ENCODE measurements around the gene RPS2.
A peak's percentile ranks its signal among the peaks of the same experiment; 100 is the strongest.
"Not testable (repeated sequence)": the region's sequence is repeated elsewhere in the genome, so short reads cannot be mapped to it uniquely, and the experiment has no call there.

The RPS2 gene

DNA sequence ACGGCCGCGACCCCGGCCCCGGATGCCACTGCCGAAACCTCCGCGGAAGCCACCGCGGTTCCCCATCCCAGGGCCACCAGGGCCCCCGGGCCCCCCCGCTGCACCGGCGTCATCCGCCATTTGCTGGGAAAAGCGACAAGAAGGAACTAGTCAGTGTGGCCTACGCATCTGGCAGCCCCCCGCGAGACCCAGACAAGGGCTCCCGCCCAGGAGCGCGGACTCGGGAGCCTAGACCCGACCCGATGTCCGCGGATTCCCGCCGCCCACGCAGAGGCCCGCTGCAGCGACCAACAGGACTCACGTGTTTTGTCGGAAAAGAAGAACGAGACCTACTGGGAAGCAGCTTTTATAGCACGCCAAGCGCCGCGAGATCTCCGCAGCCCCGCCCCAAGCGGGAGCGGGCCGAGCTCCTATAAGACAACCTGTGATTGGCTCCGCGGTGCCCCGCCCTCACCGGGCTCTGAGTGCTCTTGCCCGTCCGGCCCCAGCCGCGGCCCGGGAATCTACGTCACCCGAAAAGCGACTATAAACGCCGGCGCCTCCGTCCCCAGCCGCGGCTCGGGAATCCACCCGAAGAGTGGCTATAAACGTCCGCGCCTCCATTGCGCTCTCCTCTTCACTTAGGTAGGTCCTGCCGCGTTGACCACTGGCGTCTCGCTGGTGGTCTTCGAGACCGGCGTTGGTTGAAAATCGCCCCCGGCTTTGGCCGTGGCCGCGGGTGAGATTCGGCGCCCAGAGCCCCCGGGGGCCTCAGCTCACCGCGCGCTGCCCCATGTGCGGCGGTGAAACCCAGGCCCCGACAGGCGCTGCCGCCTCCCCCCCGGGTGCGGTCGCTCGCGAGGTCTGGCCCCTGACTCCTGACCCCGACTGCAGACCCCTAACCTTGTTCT is at the start of gene RPS2:
RPS2 (minus strand) TSS at position 321 of the 890 bp plus-strand sequence; CDS start at position 120, 201 bp downstream.
- TF ChIP-seq, protein P1, sequence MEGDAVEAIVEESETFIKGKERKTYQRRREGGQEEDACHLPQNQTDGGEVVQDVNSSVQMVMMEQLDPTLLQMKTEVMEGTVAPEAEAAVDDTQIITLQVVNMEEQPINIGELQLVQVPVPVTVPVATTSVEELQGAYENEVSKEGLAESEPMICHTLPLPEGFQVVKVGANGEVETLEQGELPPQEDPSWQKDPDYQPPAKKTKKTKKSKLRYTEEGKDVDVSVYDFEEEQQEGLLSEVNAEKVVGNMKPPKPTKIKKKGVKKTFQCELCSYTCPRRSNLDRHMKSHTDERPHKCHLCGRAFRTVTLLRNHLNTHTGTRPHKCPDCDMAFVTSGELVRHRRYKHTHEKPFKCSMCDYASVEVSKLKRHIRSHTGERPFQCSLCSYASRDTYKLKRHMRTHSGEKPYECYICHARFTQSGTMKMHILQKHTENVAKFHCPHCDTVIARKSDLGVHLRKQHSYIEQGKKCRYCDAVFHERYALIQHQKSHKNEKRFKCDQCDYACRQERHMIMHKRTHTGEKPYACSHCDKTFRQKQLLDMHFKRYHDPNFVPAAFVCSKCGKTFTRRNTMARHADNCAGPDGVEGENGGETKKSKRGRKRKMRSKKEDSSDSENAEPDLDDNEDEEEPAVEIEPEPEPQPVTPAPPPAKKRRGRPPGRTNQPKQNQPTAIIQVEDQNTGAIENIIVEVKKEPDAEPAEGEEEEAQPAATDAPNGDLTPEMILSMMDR (IDR thresholded peaks at IDR 0.05; ENCODE audit: low read depth, low read length), result no peak
- H3K4me3 ChIP-seq (replicated peaks in 1 of 2; ENCODE audit: low read depth in 2 of 2, low read length in 2 of 2), result peak within 1 kb of the TSS; percentile 88 to 92
- DNase-seq (ENCODE audit: low read depth in 2 of 2), result peak; percentile 99

DNA sequence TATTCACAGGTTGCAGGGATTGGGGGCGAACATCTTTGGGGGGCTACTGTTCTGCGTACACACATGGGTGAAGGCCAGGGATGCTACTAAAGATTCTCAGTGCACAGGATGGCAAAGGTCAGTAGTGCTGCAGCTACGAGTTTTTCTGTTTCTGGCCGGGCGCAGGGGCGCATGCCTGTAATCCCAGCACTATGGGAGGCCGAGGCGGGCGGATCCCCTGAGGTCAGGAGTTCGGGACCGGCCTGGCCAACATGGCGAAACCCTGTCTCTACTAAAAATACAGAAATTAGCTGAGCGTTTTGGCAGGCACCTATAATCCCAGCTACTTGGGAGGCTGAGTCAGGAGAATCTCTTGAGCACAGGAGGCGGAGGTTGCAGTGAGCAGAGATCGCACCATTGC is 48.9 kb upstream of the RPS2 start:
- TF ChIP-seq, protein P1 (IDR thresholded peaks at IDR 0.05; ENCODE audit: low read depth, low read length), result no peak
- H3K4me3 ChIP-seq (replicated peaks in 1 of 2; ENCODE audit: low read depth in 2 of 2, low read length in 2 of 2), result no peak overlapping the region
- no peak for DNase-seq (ENCODE audit: low read depth in 2 of 2)

DNA sequence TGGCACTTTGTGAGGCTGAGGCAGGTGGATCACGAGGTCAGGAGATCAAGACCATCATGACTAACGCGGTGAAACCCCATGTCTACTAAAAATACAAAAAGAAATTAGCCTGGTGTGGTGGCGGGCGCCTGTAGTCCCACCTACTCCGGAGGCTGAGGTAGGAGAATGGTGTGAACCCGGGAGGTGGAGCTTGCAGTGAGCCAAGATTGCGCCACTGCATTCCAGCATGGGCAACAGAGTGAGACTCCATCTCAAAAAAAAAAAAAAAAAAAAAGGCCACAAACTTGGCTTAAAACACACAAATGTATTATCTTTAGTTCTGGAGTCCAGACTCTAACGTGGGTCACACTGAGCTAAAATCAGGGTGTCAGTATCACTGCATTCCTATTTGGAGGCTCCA is 47.1 kb upstream of the RPS2 start:
- DNase-seq (ENCODE audit: low read depth in 2 of 2); H3K4me3 ChIP-seq (replicated peaks in 1 of 2; ENCODE audit: low read depth in 2 of 2, low read length in 2 of 2): not testable (repeated sequence)

DNA sequence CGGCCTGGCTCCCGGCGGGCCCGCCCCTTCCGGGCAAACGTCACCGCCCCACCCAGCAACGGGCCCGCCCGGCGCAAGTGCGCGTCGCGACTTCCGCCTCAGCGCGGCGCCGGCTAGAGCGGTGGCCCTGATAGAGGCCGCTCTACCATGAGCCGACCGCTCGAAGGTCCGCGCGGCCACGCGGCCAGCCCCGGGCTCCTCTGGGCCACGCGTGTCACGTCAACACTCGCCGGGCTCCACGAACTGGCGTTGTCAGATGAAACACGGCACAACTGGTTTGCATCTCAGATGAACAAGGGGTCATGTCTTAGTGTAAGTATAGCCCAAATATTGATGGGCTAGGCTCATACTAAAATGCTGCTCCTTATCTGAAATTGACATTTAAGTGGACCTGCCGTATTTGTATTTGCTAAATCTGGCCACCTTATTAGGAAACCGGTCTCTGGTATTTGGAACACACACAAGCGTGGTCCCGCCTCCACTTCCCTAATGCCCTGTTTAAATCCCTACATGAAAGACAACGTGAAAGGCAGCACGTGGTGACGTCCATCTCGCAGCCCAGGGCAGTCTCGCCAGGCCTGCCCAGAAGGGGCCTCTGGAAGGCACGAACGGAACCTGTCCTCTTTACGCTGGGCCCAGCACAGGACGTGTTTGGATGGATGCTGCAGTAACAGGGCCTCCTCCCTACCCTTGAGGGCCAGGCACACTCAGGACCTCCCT is 45.3 kb upstream of the RPS2 start, which contains the start of gene ZNF598:
ZNF598 (minus strand) TSS at position 31 of the 720 bp plus-strand sequence.
- TF ChIP-seq, protein P1 (IDR thresholded peaks at IDR 0.05; ENCODE audit: low read depth, low read length), result no peak
- DNase-seq (ENCODE audit: low read depth in 2 of 2), result peak; percentile 83 to 90

DNA sequence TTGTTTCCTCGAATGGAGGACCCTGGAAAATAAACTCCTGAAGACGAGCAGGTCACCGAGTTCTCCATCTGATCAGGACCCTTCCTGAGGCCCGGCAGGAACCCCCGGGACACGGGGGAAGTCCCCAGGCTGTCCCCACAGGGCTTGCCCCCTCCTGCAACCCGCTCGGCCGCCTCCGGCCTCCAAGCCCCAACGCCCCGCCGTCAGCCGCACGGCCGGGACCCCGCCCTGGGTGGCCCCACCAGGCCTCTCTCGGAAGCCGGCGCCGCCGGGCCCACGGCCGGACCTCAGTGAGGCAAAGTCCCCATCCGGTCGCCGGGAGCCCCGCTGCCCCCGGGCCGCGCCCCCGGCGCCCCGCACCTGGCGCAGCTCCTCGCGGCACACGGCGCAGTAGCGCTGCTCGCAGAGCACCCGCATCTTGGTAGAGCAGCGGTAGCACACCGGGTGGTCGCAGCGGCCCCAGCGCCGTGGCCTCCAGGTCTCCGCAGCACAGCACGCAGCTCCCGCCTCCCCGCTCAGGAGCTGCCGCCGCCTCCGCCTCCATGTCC is 44.6 kb upstream of the RPS2 start:
- H3K4me3 ChIP-seq (replicated peaks in 1 of 2; ENCODE audit: low read depth in 2 of 2, low read length in 2 of 2), result peak overlapping the region; percentile 63 to 79
- TF ChIP-seq, protein P1 (IDR thresholded peaks at IDR 0.05; ENCODE audit: low read depth, low read length), result no peak
- DNase-seq (ENCODE audit: low read depth in 2 of 2), result no peak

More for the DNA sequence above, 45.3 kb upstream of the RPS2 start, which contains the start of gene ZNF598:
- peak within 1 kb of the TSS; percentile 63 to 79 for H3K4me3 ChIP-seq (replicated peaks in 1 of 2; ENCODE audit: low read depth in 2 of 2, low read length in 2 of 2)

DNA sequence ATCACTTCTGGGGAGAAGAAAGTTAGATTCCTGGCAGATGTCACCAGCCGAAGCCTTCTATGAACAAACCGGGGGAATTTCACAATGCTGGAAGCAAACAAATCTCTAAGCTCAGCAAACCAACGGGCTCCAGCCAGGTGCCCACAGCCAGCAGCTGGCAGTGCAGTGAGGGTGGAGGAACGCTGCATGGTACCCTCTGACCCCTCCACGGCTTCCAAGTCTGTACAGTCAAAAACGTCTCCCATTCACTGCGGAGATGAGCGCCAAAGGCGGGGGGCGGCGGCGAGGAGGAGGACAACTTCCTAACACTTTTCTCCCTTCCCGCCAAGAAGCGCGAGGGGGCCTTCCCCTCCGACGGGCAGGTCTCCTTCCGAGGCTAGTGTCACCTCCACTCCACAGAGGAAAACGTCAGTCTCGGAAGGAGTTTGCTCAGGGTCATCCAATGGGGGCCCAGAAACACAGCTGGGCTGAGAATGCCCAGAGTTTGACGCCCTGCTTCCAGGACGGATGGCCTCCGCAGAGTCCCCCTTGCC is 44.1 kb upstream of the RPS2 start:
- peak; percentile 53 to 66 for DNase-seq (ENCODE audit: low read depth in 2 of 2)
- TF ChIP-seq, protein P1 (IDR thresholded peaks at IDR 0.05; ENCODE audit: low read depth, low read length), result no peak
- H3K4me3 ChIP-seq (replicated peaks in 1 of 2; ENCODE audit: low read depth in 2 of 2, low read length in 2 of 2), result peak overlapping the region; percentile 63 to 79

Data from cardiac fibroblast (primary cell).